Neural crest cell (in vitro differentiated cells): ENCODE measurements around the gene ANKRD65. TPM values are rescaled to one million over a fixed set of nuclear protein-coding genes. Genes with fewer than 3 reads are reported as not detected.

ENCODE experiments used
- DNase-seq: peaks from one replicate; pipeline ENCODE4 v3.0.0; 2021; ENCODE audit warnings: low read depth, mixed read lengths, low spot score
- H3K27ac Mint-ChIP-seq: one replicate; pipeline ENCODE4 v1.8.0; 2021; ENCODE audit warnings: mild to moderate bottlenecking, mixed read lengths; ENCODE audit not compliant: unreplicated experiment
- H3K27me3 Mint-ChIP-seq: 2 replicates; pipeline ENCODE4 v1.8.0; 2021; ENCODE audit warnings: low read depth, mild to moderate bottlenecking, mixed read lengths
- H3K36me3 Mint-ChIP-seq: 2 replicates; pipeline ENCODE4 v1.8.0; 2021; ENCODE audit warnings: low read depth, mild to moderate bottlenecking, mixed read lengths
- H3K4me1 Mint-ChIP-seq: 2 replicates; pipeline ENCODE4 v1.8.0; 2021; ENCODE audit warnings: mixed read lengths
- H3K4me3 Mint-ChIP-seq: one replicate; pipeline ENCODE4 v1.8.0; 2021; ENCODE audit warnings: mild to moderate bottlenecking, mixed read lengths
- H3K9me3 Mint-ChIP-seq: 2 replicates; pipeline ENCODE4 v1.8.0; 2021; ENCODE audit warnings: mixed read lengths
- total RNA-seq: library from RNA; stranded (reverse); gene quantifications from 2 replicates; pipeline ENCODE4 v1.2.1, GENCODE V29; 2021
- TF ChIP-seq, protein P1 (sequence below): fragments of 200-600 bp; sonication (generic); conservative IDR thresholded peaks from 2 replicates; pipeline ENCODE4 v1.5.0; 2021; ENCODE audit warnings: antibody characterized with exemption, mild to moderate bottlenecking

The ANKRD65 gene
- total RNA-seq, 1 donor from 2014 or later = 0.89 TPM

DNA sequence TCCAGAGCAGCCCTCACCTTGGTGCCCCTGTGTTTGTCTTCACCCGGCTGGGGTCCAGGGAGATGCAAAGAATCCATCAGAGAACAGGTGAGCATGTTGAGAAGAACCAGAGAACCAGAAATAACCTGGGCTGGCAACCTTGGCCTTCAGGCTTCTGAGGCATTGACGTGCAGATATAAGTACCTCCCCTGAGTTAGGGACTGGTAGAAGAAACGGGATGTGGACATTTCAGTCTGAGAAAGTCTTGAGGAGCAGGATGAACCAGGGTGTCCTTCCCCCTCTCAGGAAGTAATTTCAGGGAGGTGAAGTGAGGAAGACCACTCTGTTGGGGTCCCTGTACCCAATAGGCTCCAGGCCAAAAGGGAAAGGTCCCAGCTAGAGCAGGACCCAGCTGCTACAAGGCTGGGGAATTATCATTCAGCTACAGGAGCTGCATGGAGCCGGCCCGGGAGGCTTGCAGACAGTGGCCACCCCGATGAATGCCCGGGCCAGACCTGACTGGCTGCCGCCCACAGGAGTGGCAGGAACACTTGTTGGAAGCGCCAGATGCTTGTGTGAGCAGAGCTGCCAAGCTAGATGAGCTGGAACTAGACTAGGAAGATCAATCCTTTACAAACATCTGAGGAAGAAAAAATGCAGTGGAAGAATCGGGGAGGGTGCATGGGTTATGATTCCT, 44.4 kb downstream of the ANKRD65 start:
- H3K4me3 Mint-ChIP-seq = no peak overlapping the region
- TF ChIP-seq, protein P1, sequence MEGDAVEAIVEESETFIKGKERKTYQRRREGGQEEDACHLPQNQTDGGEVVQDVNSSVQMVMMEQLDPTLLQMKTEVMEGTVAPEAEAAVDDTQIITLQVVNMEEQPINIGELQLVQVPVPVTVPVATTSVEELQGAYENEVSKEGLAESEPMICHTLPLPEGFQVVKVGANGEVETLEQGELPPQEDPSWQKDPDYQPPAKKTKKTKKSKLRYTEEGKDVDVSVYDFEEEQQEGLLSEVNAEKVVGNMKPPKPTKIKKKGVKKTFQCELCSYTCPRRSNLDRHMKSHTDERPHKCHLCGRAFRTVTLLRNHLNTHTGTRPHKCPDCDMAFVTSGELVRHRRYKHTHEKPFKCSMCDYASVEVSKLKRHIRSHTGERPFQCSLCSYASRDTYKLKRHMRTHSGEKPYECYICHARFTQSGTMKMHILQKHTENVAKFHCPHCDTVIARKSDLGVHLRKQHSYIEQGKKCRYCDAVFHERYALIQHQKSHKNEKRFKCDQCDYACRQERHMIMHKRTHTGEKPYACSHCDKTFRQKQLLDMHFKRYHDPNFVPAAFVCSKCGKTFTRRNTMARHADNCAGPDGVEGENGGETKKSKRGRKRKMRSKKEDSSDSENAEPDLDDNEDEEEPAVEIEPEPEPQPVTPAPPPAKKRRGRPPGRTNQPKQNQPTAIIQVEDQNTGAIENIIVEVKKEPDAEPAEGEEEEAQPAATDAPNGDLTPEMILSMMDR = no peak
- H3K4me1 Mint-ChIP-seq = peaks cover 9% of the 10 kb centered on the region
- DNase-seq = no peak
- H3K36me3 Mint-ChIP-seq = no peaks in the 10 kb centered on the region
- H3K9me3 Mint-ChIP-seq = no peaks in the 10 kb centered on the region
- H3K27me3 Mint-ChIP-seq = no peaks in the 10 kb centered on the region
- H3K27ac Mint-ChIP-seq = no peak overlapping the region

DNA sequence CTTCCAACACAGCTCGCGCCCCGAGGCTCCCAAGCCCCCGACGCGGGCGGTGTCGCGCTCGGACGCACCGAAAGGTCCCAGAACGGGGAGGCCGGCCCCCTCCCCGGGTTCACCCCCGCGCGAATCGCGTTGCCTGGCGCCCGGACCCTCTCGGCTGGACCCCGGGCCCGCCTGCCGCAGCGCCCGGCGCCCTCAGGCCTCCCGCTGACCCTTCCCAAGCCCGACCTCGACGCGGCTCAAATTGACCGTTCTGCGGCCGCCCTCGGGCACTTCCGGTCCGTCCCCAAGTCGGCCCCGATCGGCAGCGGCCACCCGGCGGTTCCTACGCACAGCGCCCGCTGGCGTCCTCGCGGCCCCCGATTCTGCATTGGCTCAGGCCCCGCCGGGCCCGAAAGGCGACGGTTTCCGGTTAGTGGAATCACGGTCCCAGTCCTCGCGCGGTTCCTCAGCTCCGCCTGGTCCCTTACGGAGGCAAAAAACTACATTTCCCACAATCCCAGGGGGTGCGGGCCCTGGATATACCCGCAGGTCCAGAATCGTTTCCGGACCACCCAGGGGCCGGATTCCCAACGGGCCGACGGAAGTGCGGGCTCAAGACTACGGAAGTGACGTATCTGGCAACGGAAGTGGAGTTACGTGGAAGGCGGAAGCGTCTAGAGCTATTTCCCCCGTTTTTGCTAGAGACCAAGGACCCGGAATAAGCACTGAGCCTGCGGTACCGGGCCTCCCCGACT, 46.0 kb downstream of the ANKRD65 start, which contains the start of gene AURKAIP1:
TSS of gene AURKAIP1 (minus strand) at position 279 of the 734 bp plus-strand sequence. CDS start 451 bp downstream, outside the sequence.
- H3K4me3 Mint-ChIP-seq = peak within 1 kb of the TSS; percentile 93
- peaks cover 9% of the 10 kb centered on the region for H3K4me1 Mint-ChIP-seq
- TF ChIP-seq, protein P1 = peak; percentile 31
- H3K27me3 Mint-ChIP-seq = no peaks in the 10 kb centered on the region
- H3K9me3 Mint-ChIP-seq = no peaks in the 10 kb centered on the region
- peak; percentile 92 for DNase-seq
- no peaks in the 10 kb centered on the region for H3K36me3 Mint-ChIP-seq
- H3K27ac Mint-ChIP-seq = peak within 1 kb of the TSS; percentile 94

DNA sequence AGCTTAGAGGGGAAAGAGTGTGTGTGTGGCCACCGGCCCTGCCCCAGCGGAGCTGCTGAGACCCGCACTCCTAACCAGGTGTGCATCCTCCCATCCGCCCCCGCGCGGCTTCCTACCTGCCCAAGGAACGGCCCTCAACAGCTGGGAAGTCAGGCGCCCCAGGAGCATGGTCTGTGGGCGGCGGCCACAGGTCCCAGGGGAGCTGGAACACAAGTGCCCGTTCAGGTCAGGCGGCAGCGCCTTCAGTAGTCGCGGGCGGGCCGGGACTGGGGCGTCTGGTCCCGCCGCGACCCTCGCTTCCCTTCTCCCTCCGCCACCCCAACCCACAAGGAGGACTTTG, 46.5 kb downstream of the ANKRD65 start:
- no peaks in the 10 kb centered on the region for H3K36me3 Mint-ChIP-seq
- no peak for DNase-seq
- H3K27me3 Mint-ChIP-seq = no peaks in the 10 kb centered on the region
- H3K9me3 Mint-ChIP-seq = no peaks in the 10 kb centered on the region
- H3K4me1 Mint-ChIP-seq = peaks cover 9% of the 10 kb centered on the region
- H3K27ac Mint-ChIP-seq = no peak overlapping the region
- H3K4me3 Mint-ChIP-seq = peak overlapping the region; percentile 93
- TF ChIP-seq, protein P1 = no peak

DNA sequence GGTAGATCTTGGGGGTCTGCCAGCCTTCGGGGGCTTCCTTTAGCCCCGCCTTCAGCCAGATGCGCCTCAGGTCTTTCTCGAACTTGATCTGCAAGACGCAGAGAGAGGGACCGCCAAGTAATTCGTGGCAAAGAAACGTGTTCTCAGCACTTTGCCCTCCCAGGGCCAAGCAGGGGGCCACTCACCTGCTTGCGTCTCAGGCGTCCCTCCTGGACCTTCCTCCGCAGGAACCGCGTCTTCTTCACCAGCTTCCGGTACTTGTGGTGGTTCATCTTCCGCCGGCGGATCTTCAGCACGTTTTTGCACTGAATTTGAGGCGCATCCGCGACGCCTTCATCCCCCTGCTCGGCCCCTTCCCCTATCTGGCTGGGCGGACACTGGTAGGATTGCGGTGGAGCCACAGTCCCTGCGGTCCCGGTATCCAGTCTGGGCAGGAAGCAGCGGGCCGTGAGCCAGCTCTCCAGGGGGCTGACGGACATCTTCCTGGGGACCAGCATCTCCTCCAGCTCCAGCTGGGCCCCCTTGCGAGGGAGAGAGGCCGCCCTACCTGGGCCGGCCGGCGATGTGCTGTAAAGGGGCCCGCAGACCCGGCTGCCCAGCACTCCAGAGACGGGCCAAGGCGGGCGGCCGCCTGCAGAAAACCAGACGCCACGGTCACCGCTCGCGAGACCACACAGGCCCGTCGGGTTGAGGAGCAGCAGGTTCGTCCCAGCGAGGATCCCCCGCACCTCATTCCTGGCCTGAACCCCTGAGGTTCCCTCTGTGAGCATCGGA, 47.1 kb downstream of the ANKRD65 start:
- Mint-ChIP-seq H3K36me3 (no peaks in the 10 kb centered on the region), H3K27ac (no peak overlapping the region), H3K4me1 (peaks cover 9% of the 10 kb centered on the region), H3K27me3 (no peaks in the 10 kb centered on the region), H3K9me3 (no peaks in the 10 kb centered on the region), H3K4me3 (peak overlapping the region; percentile 93)
- no peak for DNase-seq
- TF ChIP-seq, protein P1 = no peak

DNA sequence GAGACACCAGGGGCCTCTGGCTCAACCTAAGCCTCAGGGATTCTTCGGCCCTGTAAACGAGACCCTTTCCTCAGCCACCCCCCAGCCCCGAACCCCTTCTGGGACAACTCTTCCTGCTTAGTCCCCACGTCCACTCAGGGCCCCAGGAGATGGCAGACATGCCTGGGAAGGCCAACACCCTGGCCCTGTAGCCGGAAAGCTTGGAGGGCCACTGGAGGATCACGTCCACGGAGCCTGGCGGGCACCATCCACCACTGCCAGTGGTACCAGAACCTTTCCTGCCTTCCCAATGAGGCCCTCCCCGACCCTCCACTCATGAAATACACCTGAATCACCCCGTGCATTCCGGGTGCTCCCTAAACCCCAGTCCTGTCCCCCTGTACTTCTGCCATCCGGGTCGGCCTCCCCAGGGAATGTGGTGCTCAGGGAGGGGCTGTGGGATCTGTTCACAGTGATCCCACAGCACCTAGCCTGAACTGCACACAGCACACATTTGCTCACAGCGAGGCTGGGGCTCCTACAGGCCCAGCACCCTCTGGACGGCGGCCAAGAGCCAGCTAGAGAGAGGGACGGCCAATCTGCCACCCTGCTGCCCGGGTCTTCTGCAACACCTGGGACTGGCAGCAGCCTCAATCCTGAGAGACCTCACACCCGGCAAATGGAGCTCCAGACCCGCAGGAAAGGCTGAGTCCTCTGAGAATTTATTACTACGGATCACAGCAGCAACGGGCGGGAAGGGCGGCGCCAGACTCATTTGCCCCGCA, 47.8 kb downstream of the ANKRD65 start:
- TF ChIP-seq, protein P1 = no peak
- Mint-ChIP-seq H3K27ac (no peak overlapping the region), H3K4me3 (peak overlapping the region; percentile 75), H3K4me1 (peaks cover 9% of the 10 kb centered on the region), H3K27me3 (no peaks in the 10 kb centered on the region), H3K36me3 (no peaks in the 10 kb centered on the region), H3K9me3 (no peaks in the 10 kb centered on the region)
- no peak for DNase-seq
